GM20431 (cell line): ENCODE results near the gene SEC24A.
"Not testable (repeated sequence)": the region's sequence is repeated elsewhere in the genome, so short reads cannot be mapped to it uniquely, and the experiment has no call there.

Experiments
- in situ Hi-C: fragments of 300-500 bp; cut with MseI, MboI; formaldehyde crosslinking; loops from one replicate; pipeline ENCODE4 v1.15.0; 2020; ENCODE audit warnings: low sequenced_read_pairs; ENCODE audit not compliant: unreplicated experiment

Gene SEC24A

GRCh38 chr5:134649163-134649835 lies 714 bp downstream of the SEC24A start:
- in situ Hi-C loops = no loop called here

- in situ Hi-C loops = not testable (repeated sequence)
Measured at GRCh38 chr5:134650660-134651059, 2.1 kb downstream of the SEC24A start.

- in situ Hi-C loops = no loop called here
Measured at GRCh38 chr5:134651531-134651930, 2.9 kb downstream of the SEC24A start.

DNA sequence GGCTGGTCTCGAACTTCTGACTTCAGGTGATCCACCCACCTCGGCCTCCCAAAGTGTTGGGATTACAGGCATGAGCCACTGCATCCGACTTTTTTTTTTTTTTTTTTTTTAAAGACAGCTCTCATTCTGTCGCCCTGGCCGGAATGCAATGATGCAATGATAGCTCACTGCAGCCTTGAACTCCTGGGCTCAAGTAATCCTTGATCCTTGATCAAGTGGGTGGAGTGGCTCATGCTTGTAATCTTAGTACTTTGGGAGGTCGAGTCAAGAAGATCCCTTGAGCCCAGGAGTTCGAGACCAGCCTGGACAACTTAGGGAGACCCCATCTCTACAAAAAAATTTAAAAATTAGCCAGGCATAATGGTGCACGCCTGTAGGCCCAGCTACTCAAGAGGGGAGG lies 8.1 kb downstream of the SEC24A start:
- in situ Hi-C loops = no loop called here

DNA sequence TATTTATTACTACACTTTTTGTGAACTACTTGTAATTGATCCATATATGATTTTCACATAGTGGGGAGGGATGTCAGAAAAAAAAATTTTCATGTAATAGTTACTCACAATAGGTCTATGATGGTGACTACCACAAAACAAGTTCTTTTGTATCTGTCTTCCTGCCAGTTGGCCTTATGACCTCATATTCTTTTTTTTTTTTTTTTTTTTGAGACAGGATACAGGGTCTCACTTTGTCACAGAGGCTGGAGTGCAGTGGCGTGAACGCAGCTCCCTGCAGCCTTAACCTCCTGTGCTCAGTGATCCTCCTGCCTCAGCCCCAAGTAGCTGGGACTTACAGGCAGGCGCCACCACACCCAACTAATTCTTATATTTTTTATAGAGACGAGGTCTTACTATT lies 10.9 kb downstream of the SEC24A start:
- in situ Hi-C loops = no loop called here

- in situ Hi-C loops = no loop called here
Measured at GRCh38 chr5:134659922-134660321, 11.3 kb downstream of the SEC24A start.

DNA sequence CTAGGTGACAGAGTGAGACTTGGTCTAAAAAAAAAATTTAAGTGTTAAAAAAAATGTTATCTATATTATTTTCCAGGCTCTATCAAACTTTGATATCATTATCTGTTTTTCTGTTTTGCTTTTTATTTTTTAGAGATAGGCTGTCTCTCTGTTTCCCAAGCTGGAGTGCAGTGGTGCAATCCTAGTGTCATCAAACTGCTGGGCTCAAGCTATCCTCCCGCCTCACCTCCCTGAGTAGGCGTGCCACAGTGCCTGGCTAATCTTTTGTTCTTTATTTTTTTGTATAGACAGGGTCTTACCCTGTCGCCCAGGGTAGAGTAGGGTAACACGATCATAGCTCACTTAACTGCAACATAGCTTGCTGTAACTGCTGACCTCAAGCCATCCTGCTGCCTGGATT lies 14.4 kb downstream of the SEC24A start:
- in situ Hi-C loops = no loop called here

DNA sequence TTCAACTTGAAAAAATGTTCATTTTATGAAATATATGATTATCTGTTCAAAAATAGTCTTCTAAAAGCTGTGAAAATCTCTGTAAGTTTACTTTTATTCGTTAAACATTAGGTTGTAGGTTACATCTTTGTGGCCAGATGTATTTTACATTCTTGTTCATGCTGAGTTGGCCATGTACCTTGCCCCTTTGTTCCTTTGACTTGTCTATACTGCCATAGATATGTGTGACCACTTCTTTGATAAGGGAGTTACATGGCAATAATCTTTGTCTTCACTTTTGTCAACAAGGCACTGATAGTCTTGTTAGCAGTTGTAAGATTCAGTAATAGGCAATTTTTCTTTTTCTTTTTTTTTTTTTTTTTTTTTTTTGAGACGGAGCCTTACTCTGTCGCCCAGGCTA lies 15.9 kb downstream of the SEC24A start:
- in situ Hi-C loops = no loop called here

- in situ Hi-C loops = not testable (repeated sequence)
Measured at GRCh38 chr5:134673546-134673945, 25.0 kb downstream of the SEC24A start.

DNA sequence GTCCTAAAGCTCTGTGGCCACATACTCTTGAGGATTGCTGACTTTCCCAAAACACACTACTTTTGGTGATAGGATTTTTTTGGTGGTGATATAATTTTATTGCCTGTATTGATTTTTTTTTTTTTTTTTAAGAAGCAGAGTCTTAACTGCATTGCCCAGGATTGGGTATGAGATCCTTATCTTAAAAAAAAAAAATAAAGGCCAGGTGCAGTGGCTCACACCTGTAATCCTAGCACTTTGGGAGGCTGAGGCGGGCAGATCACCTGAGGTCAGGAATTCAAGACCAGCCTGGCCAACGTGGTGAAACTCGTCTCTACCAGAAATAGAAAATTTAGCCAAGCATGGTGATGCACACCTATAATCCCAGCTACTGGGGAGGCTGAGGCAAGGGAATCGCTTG lies 28.8 kb downstream of the SEC24A start:
- in situ Hi-C loops = not testable (repeated sequence)

DNA sequence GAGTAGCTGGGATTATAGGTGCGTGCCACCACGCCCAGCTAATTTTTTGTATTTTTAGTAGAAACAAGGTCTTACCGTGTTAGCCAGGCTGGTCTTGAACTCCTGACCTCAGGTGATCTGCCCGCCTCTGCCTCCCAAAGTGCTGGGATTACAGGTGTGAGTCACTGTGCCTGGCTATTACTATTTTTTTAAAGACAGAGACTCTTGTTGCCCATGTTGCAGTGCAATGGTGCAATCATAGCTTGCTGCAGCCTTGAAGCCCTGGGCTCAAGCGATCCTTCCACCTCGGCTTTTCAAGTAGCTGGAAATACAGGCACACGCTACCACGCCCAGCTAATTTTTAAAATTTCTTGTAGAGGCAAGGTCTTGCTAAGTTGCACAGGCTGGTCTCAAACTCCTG lies 41.6 kb downstream of the SEC24A start:
- in situ Hi-C loops = not testable (repeated sequence)

DNA sequence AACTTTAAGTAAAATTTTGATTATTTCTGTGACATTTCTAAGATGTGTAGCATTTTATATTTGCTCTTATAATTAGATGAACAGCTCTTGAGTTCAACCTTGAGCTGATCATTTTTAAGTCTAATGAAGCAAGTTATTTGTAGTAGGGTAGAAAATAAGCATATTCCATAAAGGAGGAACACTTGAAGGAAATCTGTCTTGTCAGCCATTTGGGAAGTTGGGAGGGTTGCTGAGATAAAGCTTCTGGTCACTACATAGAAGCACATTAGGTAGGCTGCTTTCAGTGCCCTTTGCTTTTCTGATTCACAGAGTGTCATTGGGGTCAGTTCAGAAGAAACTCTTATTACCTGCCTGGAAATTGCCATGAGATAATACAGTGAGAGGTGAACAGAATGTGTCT lies 44.1 kb downstream of the SEC24A start:
- in situ Hi-C loops = no loop called here

- in situ Hi-C loops = no loop called here
Measured at GRCh38 chr5:134708301-134708700, 59.7 kb downstream of the SEC24A start.

DNA sequence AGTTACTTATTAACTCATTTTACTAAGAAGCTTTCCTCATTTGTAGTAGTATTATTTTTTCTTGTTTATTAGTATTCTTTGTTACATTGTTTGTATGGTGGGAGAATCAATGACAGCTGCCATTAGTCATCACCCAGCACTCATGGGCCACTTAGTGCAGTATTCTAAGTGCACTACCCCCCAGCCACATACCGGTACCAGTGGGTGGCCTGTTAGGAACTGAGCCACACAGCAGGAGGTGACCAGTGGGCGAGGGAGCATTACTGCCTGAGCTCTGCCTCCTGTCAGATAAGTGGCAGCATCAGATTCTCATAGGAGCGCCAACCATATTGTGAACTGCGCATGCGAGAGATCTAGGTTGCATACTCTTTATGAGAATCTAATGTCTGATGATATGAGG lies 65.5 kb downstream of the SEC24A start:
- in situ Hi-C loops = no loop called here

DNA sequence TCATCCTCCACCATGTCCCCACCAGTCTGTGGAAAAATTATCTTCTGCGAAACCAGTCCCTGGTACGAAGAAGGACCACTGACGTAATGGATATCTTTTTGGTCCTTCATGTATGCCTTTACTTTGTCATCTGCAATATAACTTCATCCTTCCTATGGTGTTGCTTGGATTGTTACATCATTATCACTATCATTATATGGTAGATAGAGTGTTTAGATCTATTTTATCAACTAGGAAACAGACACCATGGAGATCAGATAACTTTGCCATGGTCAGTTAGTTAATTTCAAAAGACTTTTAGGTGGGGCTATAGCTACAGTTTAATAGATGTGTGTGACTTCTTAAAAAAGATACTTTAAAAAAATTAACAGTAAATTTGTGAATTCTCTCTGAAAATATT lies 66.0 kb downstream of the SEC24A start:
- in situ Hi-C loops = no loop called here

GRCh38 chr5:134715466-134715865 lies 66.9 kb downstream of the SEC24A start:
- in situ Hi-C loops = not testable (repeated sequence)

GRCh38 chr5:134724872-134725271 lies 76.3 kb downstream of the SEC24A start:
- in situ Hi-C loops = no loop called here

GRCh38 chr5:134732819-134733218 lies 84.2 kb downstream of the SEC24A start:
- in situ Hi-C loops = no loop called here

DNA sequence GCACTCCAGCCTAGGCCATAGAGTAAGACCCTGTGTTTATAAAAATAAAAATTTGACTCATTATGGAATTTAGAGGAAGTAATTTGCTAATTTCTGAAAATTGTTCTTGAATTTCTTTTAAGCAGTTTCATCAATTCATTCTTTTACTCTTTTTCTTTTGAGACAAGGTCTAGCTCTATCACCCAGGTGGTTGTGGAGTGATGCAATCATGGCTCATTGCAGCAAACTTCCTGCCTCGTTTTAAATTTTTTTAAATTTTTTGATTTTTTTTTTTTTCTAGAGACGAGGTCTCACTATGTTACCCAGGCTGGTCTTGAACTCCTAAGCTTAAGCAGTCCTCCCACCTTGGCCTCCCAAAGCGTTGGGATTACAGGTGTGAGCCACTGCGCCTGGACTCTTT lies 86.7 kb downstream of the SEC24A start:
- in situ Hi-C loops = no loop called here

- in situ Hi-C loops = no loop called here
Measured at GRCh38 chr5:134736173-134736812, 87.7 kb downstream of the SEC24A start.

DNA sequence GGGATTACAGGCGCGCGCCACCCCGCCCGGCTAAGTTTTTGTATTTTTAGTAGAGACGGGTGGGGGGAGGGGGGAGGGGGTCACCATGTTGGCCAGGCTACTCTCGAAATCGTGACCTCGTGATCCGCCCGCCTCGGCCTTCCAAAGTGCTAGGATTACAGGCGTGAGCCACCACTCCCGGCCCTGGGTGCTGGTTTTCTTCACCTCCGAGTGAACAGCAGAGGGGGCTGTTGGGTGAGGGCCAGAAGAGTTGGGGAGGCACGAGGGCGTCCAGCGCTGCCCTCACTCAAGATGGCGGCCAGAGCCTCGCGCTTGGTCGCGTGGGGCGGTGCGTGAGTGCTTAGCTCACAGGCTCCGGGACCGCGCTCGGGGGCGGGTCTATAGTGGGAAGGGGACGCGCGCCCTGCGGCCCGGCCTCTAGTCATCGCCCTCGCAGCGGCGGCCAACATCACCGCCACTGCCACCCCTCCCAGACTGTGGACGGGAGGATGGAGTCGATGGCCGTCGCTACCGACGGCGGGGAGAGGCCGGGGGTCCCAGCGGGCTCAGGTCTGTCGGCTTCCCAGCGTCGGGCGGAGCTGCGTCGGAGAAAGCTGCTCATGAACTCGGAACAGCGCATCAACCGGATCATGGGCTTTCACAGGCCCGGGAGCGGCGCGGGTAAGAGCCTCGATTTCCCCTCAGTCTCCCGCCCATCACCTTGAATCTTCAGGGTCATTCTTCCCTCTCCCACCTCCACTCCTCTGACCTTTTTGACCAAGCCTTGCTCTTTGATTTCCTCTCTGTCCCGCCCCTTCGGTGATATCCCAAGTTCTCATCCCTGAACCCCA lies 89.8 kb downstream of the SEC24A start, which contains the start of gene CAMLG:
TSS of gene CAMLG (plus strand) at position 416 of the 830 bp plus-strand sequence. CDS start at position 489, 73 bp downstream.
- in situ Hi-C loops = no loop called here
